ENCODE measurements around the gene MGAT5.

The MGAT5 gene

DNA sequence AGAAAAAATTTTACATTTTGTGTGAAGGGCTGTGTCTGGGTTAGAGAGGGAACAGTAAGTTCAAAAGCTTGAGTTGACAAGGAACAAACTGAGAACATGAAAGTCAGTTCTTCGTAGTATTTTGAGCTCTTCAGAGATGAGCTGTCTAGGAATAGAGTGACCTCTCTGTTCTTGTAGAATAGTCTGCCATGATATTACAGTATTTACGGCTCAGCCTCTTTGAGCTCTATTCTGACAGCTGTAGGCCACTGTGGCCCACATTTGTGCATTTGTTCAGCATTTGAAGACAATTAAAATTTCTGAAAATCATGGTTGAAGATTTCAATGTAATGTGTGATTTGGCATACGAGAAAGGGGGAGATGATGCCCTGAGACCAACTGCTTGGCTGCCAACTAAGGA lies 172.8 kb downstream of the MGAT5 start:
- H3K9me3 ChIP-seq (ENCODE audit: control insufficient read depth, insufficient read depth, low read length) = no peaks in the 10 kb centered on the region
- no peak overlapping the region for H3K9ac ChIP-seq (ENCODE audit: low read depth, low read length)
- H3K4me3 ChIP-seq (ENCODE audit: low read depth, low read length) = no peak overlapping the region
- peaks cover 4% of the 10 kb centered on the region for H3K36me3 ChIP-seq (ENCODE audit: control insufficient read depth, insufficient read depth, low read length)
- peaks cover 14% of the 10 kb centered on the region for H3K27me3 ChIP-seq (ENCODE audit: control insufficient read depth, insufficient read depth, low read length)
- no peaks in the 10 kb centered on the region for H3K4me1 ChIP-seq (ENCODE audit: control insufficient read depth, insufficient read depth, low read length)

- peaks cover 25% of the 10 kb centered on the region for H3K27me3 ChIP-seq (ENCODE audit: control insufficient read depth, insufficient read depth, low read length)
- no peaks in the 10 kb centered on the region for H3K36me3 ChIP-seq (ENCODE audit: control insufficient read depth, insufficient read depth, low read length)
- no peak overlapping the region for H3K9ac ChIP-seq (ENCODE audit: low read depth, low read length)
- no peaks in the 10 kb centered on the region for H3K9me3 ChIP-seq (ENCODE audit: control insufficient read depth, insufficient read depth, low read length)
- no peak overlapping the region for H3K4me3 ChIP-seq (ENCODE audit: low read depth, low read length)
- H3K4me1 ChIP-seq (ENCODE audit: control insufficient read depth, insufficient read depth, low read length) = peaks cover 4% of the 10 kb centered on the region
These were observed 176.0 kb downstream of the MGAT5 start for GRCh38 chr2:134429886-134430285.

DNA sequence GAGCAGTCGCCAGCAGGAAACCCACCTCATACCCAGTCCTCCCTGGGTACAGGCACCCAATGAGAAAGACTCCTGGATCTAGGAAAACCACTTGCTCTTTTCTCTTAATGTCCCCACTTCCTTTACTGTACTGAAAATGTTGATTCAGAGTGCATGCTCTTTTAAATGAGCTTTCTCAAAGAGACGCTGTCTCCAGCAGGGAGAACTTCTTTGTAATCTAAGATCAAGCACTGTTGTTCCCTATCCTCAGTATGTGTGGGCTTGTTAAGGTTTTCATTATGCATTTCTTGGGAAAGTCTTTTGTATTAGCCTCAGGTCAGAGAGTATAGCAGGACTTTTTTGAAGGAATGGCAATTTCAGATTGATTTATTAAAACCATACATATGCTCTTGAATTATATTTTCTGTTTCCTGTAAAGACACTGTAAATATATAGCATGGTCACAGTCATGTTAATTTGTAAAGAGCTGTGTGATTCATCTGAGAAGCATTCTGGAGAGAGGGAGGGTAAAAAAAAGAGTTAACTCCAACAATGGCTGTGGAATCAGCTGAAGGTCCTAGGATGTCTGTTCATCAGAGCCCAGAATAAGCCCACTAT lies 178.1 kb downstream of the MGAT5 start:
- Histone ChIP-seq H3K9me3 (ENCODE audit: control insufficient read depth, insufficient read depth, low read length) (no peaks in the 10 kb centered on the region), H3K36me3 (ENCODE audit: control insufficient read depth, insufficient read depth, low read length) (no peaks in the 10 kb centered on the region), H3K27me3 (ENCODE audit: control insufficient read depth, insufficient read depth, low read length) (peaks cover 25% of the 10 kb centered on the region), H3K4me3 (ENCODE audit: low read depth, low read length) (no peak overlapping the region), H3K9ac (ENCODE audit: low read depth, low read length) (no peak overlapping the region), H3K4me1 (ENCODE audit: control insufficient read depth, insufficient read depth, low read length) (peaks cover 4% of the 10 kb centered on the region)

- Histone ChIP-seq H3K27me3 (ENCODE audit: control insufficient read depth, insufficient read depth, low read length) (peaks cover 25% of the 10 kb centered on the region), H3K36me3 (ENCODE audit: control insufficient read depth, insufficient read depth, low read length) (no peaks in the 10 kb centered on the region), H3K4me1 (ENCODE audit: control insufficient read depth, insufficient read depth, low read length) (peaks cover 4% of the 10 kb centered on the region), H3K4me3 (ENCODE audit: low read depth, low read length) (no peak overlapping the region), H3K9me3 (ENCODE audit: control insufficient read depth, insufficient read depth, low read length) (no peaks in the 10 kb centered on the region), H3K9ac (ENCODE audit: low read depth, low read length) (no peak overlapping the region)
These were observed 178.6 kb downstream of the MGAT5 start for GRCh38 chr2:134432435-134432883.

- Histone ChIP-seq H3K27me3 (ENCODE audit: control insufficient read depth, insufficient read depth, low read length) (peaks cover 25% of the 10 kb centered on the region), H3K36me3 (ENCODE audit: control insufficient read depth, insufficient read depth, low read length) (no peaks in the 10 kb centered on the region), H3K4me1 (ENCODE audit: control insufficient read depth, insufficient read depth, low read length) (peaks cover 4% of the 10 kb centered on the region), H3K4me3 (ENCODE audit: low read depth, low read length) (no peak overlapping the region), H3K9me3 (ENCODE audit: control insufficient read depth, insufficient read depth, low read length) (no peaks in the 10 kb centered on the region), H3K9ac (ENCODE audit: low read depth, low read length) (no peak overlapping the region)
These were observed 179.6 kb downstream of the MGAT5 start for GRCh38 chr2:134433469-134433868.

DNA sequence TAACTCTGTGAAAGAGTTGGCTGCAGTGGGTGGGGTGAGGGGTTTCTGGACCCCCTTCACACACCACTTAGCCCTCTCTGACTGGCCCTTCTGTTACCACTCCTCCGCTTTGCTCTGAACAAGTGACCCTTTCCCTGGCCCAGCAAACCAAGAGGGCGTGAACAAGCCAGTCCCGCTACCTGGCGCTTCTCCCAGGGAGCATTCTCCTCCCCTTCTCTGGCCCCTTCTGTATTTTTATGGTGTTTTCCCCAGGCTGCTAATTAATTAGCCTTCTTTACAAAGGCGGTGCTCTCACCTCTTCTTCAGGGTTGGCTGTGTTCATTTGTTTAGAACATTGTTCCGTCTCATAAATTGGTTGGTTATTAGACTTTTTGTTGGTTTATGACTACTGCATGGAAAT lies 180.1 kb downstream of the MGAT5 start:
- no peak overlapping the region for H3K4me3 ChIP-seq (ENCODE audit: low read depth, low read length)
- H3K9me3 ChIP-seq (ENCODE audit: control insufficient read depth, insufficient read depth, low read length) = no peaks in the 10 kb centered on the region
- no peak overlapping the region for H3K9ac ChIP-seq (ENCODE audit: low read depth, low read length)
- H3K4me1 ChIP-seq (ENCODE audit: control insufficient read depth, insufficient read depth, low read length) = peaks cover 4% of the 10 kb centered on the region
- peaks cover 25% of the 10 kb centered on the region for H3K27me3 ChIP-seq (ENCODE audit: control insufficient read depth, insufficient read depth, low read length)
- H3K36me3 ChIP-seq (ENCODE audit: control insufficient read depth, insufficient read depth, low read length) = no peaks in the 10 kb centered on the region

DNA sequence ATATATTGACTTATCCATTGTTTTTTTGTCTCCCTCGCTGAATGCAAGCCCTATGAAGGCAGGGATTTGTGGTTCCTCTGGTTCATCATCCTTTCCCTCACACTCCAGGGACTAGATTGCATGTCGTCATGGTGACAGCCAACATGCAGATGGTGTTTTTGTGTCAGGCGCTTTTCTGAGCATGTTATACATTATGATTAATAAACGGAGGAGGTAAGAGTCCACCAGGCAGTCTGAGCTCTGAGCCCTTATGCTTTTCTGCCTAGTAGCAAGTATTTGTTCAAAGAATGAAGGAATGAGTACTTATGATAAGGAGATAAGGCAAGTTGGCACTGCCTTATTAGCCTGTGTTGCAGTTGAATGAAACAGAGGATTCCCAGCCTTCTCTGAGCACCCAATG lies 181.6 kb downstream of the MGAT5 start:
- peaks cover 4% of the 10 kb centered on the region for H3K4me1 ChIP-seq (ENCODE audit: control insufficient read depth, insufficient read depth, low read length)
- no peaks in the 10 kb centered on the region for H3K9me3 ChIP-seq (ENCODE audit: control insufficient read depth, insufficient read depth, low read length)
- H3K9ac ChIP-seq (ENCODE audit: low read depth, low read length) = no peak overlapping the region
- peaks cover 16% of the 10 kb centered on the region for H3K27me3 ChIP-seq (ENCODE audit: control insufficient read depth, insufficient read depth, low read length)
- H3K36me3 ChIP-seq (ENCODE audit: control insufficient read depth, insufficient read depth, low read length) = no peaks in the 10 kb centered on the region
- H3K4me3 ChIP-seq (ENCODE audit: low read depth, low read length) = no peak overlapping the region

- Histone ChIP-seq H3K4me3 (ENCODE audit: low read depth, low read length) (no peak overlapping the region), H3K9ac (ENCODE audit: low read depth, low read length) (no peak overlapping the region), H3K27me3 (ENCODE audit: control insufficient read depth, insufficient read depth, low read length) (peaks cover 12% of the 10 kb centered on the region), H3K36me3 (ENCODE audit: control insufficient read depth, insufficient read depth, low read length) (no peaks in the 10 kb centered on the region), H3K9me3 (ENCODE audit: control insufficient read depth, insufficient read depth, low read length) (no peaks in the 10 kb centered on the region), H3K4me1 (ENCODE audit: control insufficient read depth, insufficient read depth, low read length) (peaks cover 4% of the 10 kb centered on the region)
These were observed 182.1 kb downstream of the MGAT5 start for GRCh38 chr2:134435936-134436335.

DNA sequence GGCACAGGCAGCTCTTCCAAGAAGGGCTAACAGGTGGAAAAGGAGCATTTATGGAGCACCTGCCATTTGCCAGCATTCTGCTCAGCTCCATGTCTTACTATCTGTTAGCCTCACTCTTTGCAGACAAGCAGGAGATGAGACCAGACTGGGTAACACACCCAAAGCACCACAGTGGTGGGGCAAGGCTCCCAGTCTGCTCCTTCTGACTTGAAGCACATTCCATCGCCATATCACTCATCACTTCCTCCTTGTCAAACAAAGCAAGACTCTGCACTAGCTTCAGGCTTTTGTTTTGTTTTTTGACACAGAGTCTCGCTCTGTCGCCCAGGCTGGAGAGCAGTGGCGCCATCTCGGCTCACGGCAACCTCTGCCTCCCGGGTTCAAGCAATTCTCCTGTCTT lies 182.8 kb downstream of the MGAT5 start:
- no peaks in the 10 kb centered on the region for H3K9me3 ChIP-seq (ENCODE audit: control insufficient read depth, insufficient read depth, low read length)
- H3K27me3 ChIP-seq (ENCODE audit: control insufficient read depth, insufficient read depth, low read length) = peaks cover 11% of the 10 kb centered on the region
- peaks cover 4% of the 10 kb centered on the region for H3K4me1 ChIP-seq (ENCODE audit: control insufficient read depth, insufficient read depth, low read length)
- peaks cover 3% of the 10 kb centered on the region for H3K36me3 ChIP-seq (ENCODE audit: control insufficient read depth, insufficient read depth, low read length)
- no peak overlapping the region for H3K9ac ChIP-seq (ENCODE audit: low read depth, low read length)
- H3K4me3 ChIP-seq (ENCODE audit: low read depth, low read length) = no peak overlapping the region

DNA sequence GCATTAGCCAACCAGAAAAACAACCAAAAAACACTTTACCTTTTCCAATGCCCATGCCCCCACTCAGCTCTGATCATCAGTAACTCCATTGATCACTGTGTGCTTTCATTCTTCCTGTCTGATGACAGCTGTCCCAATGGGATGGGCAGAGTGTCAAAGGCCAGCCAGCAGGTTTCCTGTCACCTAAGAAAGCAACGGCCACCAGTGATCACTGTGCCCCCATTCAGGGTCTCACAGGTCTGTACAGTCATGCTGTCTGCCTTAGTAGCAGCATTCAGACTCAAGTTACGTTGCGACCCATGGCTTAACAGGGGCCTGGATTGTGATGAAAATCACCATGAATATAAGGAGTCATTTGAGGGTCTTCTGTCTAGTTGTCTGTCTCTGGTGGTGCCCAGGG lies 184.5 kb downstream of the MGAT5 start:
- Histone ChIP-seq H3K27me3 (ENCODE audit: control insufficient read depth, insufficient read depth, low read length) (no peaks in the 10 kb centered on the region), H3K36me3 (ENCODE audit: control insufficient read depth, insufficient read depth, low read length) (peaks cover 3% of the 10 kb centered on the region), H3K4me3 (ENCODE audit: low read depth, low read length) (no peak overlapping the region), H3K9me3 (ENCODE audit: control insufficient read depth, insufficient read depth, low read length) (no peaks in the 10 kb centered on the region), H3K9ac (ENCODE audit: low read depth, low read length) (no peak overlapping the region), H3K4me1 (ENCODE audit: control insufficient read depth, insufficient read depth, low read length) (no peaks in the 10 kb centered on the region)

GRCh38 chr2:134440336-134440909 lies 186.6 kb downstream of the MGAT5 start:
- Histone ChIP-seq H3K9ac (ENCODE audit: low read depth, low read length) (no peak overlapping the region), H3K4me1 (ENCODE audit: control insufficient read depth, insufficient read depth, low read length) (no peaks in the 10 kb centered on the region), H3K36me3 (ENCODE audit: control insufficient read depth, insufficient read depth, low read length) (peaks cover 3% of the 10 kb centered on the region), H3K27me3 (ENCODE audit: control insufficient read depth, insufficient read depth, low read length) (no peaks in the 10 kb centered on the region), H3K4me3 (ENCODE audit: low read depth, low read length) (no peak overlapping the region), H3K9me3 (ENCODE audit: control insufficient read depth, insufficient read depth, low read length) (no peaks in the 10 kb centered on the region)

- Histone ChIP-seq H3K4me1 (ENCODE audit: control insufficient read depth, insufficient read depth, low read length) (no peaks in the 10 kb centered on the region), H3K4me3 (ENCODE audit: low read depth, low read length) (no peak overlapping the region), H3K36me3 (ENCODE audit: control insufficient read depth, insufficient read depth, low read length) (peaks cover 3% of the 10 kb centered on the region), H3K27me3 (ENCODE audit: control insufficient read depth, insufficient read depth, low read length) (no peaks in the 10 kb centered on the region), H3K9ac (ENCODE audit: low read depth, low read length) (no peak overlapping the region), H3K9me3 (ENCODE audit: control insufficient read depth, insufficient read depth, low read length) (no peaks in the 10 kb centered on the region)
These were observed 187.4 kb downstream of the MGAT5 start for GRCh38 chr2:134441153-134441863.
